Spinal cord (tissue), 10 donors: Measurements from ENCODE around the gene ATG2A. TPM values are rescaled to one million over a fixed set of nuclear protein-coding genes. Genes with fewer than 3 reads are reported as not detected.

Source experiments
- DNase-seq, 6 donors: peaks; one replicate each; pipeline versions ENCODE4 v3.0.0 to v3.0.0-alpha.2; 2013 to 2015; ENCODE audit warnings: low spot score in 6 of 6, low read depth in 4 of 6
- H3K27ac ChIP-seq: one replicate; pipeline ENCODE4 v1.5.1; 2013; ENCODE audit warnings: low read depth, low read length, control low read depth
- H3K27me3 ChIP-seq: one replicate; pipeline ENCODE4 v1.6.1; 2013; ENCODE audit warnings: low read length; ENCODE audit not compliant: control insufficient read depth, insufficient read depth
- H3K36me3 ChIP-seq: one replicate; pipeline ENCODE4 v1.6.1; 2013; ENCODE audit warnings: low read length; ENCODE audit not compliant: control insufficient read depth, insufficient read depth
- H3K4me1 ChIP-seq: one replicate; pipeline ENCODE4 v1.6.1; 2013; ENCODE audit warnings: low read length; ENCODE audit not compliant: control insufficient read depth, insufficient read depth
- H3K4me3 ChIP-seq: one replicate; pipeline ENCODE4 v1.5.1; 2013; ENCODE audit warnings: low read depth, low read length, control low read depth
- H3K9me3 ChIP-seq: one replicate; pipeline ENCODE4 v1.6.1; 2013; ENCODE audit warnings: low read length; ENCODE audit not compliant: control insufficient read depth, insufficient read depth
- WGBS: methylation state at CpG from one replicate; pipeline ENCODE4 v1.1.5; 2013; ENCODE audit warnings: missing lambda C conversion rate; ENCODE audit not compliant: insufficient coverage; 5-methylcytosine and 5-hydroxymethylcytosine counted together
- polyA plus RNA-seq, 2 donors: library from polyadenylated mRNA; unstranded; fragments of 120-200 nt; gene quantifications; one replicate each; pipeline ENCODE4 v1.2.1, GENCODE V29; 2013; ENCODE audit not compliant: insufficient read length in 2 of 2
- total RNA-seq, 2 donors: library from RNA; depleted of rRNA in 1 of 2; stranded (reverse); fragments of 120-200 nt in 1 of 2; fragments of >200 nt in 1 of 2; gene quantifications; one replicate each; pipeline versions ENCODE4 v1.2.3 to v1.2.4, GENCODE V29; 2013 to 2014
- donor health status: healthy.

The ATG2A gene
- total and polyA plus RNA-seq, 4 donors: 8.1 to 26.8 (median 20.3) TPM

DNA sequence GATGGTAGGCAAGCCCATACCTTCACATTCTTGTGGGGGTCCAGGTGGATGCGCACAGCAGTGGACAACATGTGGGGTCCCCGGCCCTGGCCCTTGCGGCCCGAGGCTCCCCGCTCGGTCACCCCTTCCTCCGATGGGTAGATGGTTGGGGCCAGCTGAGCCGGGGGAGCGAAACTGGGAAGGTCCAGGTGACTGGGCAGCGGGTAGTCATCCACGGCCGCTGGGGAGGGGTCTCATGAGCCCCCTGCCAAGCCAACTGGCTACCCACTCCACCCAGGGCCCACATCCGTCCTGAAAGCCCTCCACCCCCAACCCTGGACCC lies 10.7 kb downstream of the ATG2A start:
- WGBS: 96% methylated on average over 11 of the region's 13 CpGs
- Histone ChIP-seq H3K36me3 (peaks cover 94% of the 10 kb centered on the region), H3K4me1 (no peaks in the 10 kb centered on the region), H3K27ac (no peak overlapping the region), H3K27me3 (no peaks in the 10 kb centered on the region), H3K9me3 (no peaks in the 10 kb centered on the region), H3K4me3 (no peak overlapping the region)
- no peak for DNase-seq

- 96% methylated on average over 19 of the region's 25 CpGs for WGBS
- no peaks in the 10 kb centered on the region for H3K27me3 ChIP-seq
- peaks cover 94% of the 10 kb centered on the region for H3K36me3 ChIP-seq
- H3K27ac ChIP-seq: no peak overlapping the region
- DNase-seq: no peak
- H3K9me3 ChIP-seq: no peaks in the 10 kb centered on the region
- H3K4me1 ChIP-seq: no peaks in the 10 kb centered on the region
- H3K4me3 ChIP-seq: no peak overlapping the region
Observed at GRCh38 chr11:64905516-64906313, 11.3 kb downstream of the ATG2A start.

DNA sequence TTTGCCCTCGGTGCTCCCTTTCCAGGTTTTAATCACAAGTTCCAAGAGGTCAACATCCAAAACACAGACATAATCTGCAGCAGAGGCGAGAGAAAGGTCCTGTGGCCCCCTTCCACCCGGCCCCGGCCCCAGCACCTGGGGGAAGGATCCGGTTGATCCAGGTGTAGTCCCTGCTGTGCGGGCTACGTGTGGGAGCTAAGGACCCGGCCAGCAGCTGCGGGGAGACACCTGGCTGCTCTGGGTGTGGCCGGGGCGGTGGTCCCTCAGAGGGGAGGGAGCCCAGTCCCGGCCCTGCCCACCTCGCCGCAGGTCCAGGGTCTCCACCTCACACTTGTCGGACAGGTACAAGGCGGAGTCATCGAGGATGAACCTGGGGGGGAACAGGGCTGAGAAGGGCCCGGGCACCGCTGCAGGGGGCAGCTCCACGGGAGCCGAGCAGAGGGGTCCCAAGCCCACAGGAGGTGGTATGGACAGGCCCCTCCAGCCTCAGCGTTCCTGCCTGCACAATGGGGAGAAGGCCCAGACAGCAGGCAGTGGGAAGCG lies 13.6 kb downstream of the ATG2A start:
- Histone ChIP-seq H3K27me3 (no peaks in the 10 kb centered on the region), H3K4me3 (no peak overlapping the region), H3K9me3 (no peaks in the 10 kb centered on the region), H3K27ac (no peak overlapping the region), H3K36me3 (peaks cover 94% of the 10 kb centered on the region), H3K4me1 (no peaks in the 10 kb centered on the region)
- WGBS: 94% methylated on average over 23 of the region's 23 CpGs
- no peak for DNase-seq

DNA sequence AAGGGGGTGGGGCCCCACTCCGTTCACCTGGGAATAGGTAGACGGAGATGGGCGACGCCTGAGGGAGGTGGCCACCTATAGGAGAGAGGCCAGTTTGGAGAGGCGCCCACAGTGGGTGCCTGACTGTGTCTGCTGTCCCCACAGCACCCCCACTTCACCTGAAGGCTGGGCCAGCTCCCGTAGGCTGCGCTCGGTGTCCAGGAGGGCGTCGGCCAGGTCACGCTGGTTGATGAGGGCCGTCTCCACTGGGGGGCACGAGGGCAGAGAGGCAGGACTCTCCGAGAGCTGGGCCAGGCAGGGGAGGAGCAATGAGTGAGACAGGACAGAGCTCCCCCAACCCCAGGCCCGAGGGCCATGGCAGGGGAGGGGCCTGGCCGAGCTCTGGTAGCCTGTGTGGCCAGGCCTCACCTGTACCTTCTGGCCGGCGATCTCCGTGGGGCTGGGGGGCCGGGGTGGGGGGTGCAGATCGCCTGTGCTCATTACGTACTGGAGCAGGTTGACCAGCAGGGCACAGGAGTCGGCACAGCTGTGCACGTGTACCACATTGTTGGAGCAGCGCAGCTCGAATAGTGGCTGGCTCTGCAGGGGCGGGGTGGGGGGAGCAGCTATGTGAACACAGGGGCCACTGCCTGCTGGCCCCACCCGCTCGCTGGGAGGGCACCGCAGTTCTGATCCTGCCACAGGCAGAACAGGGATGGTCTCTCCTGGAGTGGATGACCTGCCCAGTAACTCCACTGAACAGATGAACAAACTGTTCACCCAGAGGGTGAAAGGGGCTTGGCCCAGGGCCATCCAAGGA lies 14.7 kb downstream of the ATG2A start:
- H3K4me1 ChIP-seq: no peaks in the 10 kb centered on the region
- H3K27me3 ChIP-seq: no peaks in the 10 kb centered on the region
- 88% methylated on average over 24 of the region's 30 CpGs for WGBS
- H3K36me3 ChIP-seq: peaks cover 96% of the 10 kb centered on the region
- no peak for DNase-seq
- H3K4me3 ChIP-seq: no peak overlapping the region
- H3K9me3 ChIP-seq: no peaks in the 10 kb centered on the region
- H3K27ac ChIP-seq: no peak overlapping the region

DNA sequence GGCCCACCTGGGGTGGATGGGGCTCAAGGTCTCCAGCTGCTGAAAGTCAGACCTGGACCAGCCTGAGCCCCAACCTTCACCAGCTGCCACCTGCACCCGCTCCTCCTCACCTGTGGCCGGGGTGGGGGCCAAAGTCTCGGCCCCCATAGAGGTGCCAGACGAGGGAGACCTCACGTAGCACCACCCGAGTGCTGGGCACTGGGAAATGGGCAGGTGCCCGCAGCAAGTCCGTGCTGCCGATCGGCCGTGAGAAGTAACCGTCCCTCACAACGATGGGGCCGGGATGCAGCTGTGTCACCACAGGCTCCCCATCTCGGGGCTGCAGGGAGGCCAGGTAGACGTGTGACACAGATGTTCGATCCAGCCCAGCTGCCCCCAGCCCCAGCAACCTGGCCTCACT lies 16.2 kb downstream of the ATG2A start:
- H3K4me3 ChIP-seq: no peak overlapping the region
- DNase-seq: no peak
- WGBS: 96% methylated on average over 17 of the region's 17 CpGs
- H3K9me3 ChIP-seq: no peaks in the 10 kb centered on the region
- H3K4me1 ChIP-seq: no peaks in the 10 kb centered on the region
- no peaks in the 10 kb centered on the region for H3K27me3 ChIP-seq
- peaks cover 96% of the 10 kb centered on the region for H3K36me3 ChIP-seq
- no peak overlapping the region for H3K27ac ChIP-seq

GRCh38 chr11:64900263-64900678 lies 16.7 kb downstream of the ATG2A start:
- Histone ChIP-seq H3K36me3 (peaks cover 96% of the 10 kb centered on the region), H3K27ac (no peak overlapping the region), H3K9me3 (no peaks in the 10 kb centered on the region), H3K4me3 (no peak overlapping the region), H3K27me3 (no peaks in the 10 kb centered on the region), H3K4me1 (no peaks in the 10 kb centered on the region)
- 91% methylated on average over 14 of the region's 14 CpGs for WGBS
- DNase-seq: no peak

DNA sequence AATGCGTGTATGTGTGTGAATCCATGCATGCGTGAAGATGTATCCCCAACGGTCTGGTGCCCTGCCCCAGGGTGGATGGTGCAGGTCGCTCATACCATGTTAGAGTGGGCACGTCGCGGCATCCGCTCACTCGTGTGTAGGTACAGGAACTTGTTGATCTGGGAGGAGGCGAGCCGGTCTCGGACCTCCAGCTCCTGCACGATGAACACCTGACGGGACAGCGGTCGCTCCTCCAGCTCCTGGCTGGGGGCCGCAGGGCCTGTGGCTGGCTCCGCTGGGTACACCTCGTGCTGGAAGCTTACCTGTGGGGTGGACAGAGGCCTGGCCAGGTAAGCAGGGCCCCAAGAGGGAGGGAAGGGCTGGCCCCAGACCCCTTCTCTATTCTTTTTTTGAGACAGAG lies 18.5 kb downstream of the ATG2A start:
- Histone ChIP-seq H3K9me3 (no peaks in the 10 kb centered on the region), H3K4me3 (no peak overlapping the region), H3K4me1 (no peaks in the 10 kb centered on the region), H3K27me3 (no peaks in the 10 kb centered on the region), H3K36me3 (peaks cover 100% of the 10 kb centered on the region), H3K27ac (no peak overlapping the region)
- DNase-seq: no peak
- 96% methylated on average over 19 of the region's 19 CpGs for WGBS

DNA sequence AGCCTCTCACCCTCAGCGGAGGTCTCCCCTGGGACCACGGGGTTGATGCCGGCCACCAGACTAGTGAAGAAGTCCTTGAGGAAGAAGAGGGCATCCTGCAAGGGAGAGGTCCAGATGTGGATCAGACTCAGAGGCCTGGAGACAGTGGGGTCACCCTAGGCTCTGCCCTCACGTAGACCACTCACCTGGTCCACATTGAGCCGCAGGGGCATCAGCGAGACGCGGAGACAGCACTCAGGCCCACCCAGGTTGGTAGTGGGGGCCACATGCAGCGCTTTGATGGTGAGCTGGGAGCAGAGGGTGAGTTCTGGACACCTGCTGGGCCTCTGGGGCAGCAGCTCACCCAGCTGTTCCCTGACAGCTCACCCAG lies 18.9 kb downstream of the ATG2A start:
- Histone ChIP-seq H3K27ac (no peak overlapping the region), H3K4me1 (no peaks in the 10 kb centered on the region), H3K9me3 (no peaks in the 10 kb centered on the region), H3K4me3 (no peak overlapping the region), H3K36me3 (peaks cover 98% of the 10 kb centered on the region), H3K27me3 (no peaks in the 10 kb centered on the region)
- 97% methylated on average over 7 of the region's 9 CpGs for WGBS
- DNase-seq: no peak

- H3K4me3 ChIP-seq: no peak overlapping the region
- DNase-seq: no peak
- H3K27me3 ChIP-seq: no peaks in the 10 kb centered on the region
- WGBS: 97% methylated on average over 12 of the region's 19 CpGs
- H3K9me3 ChIP-seq: no peaks in the 10 kb centered on the region
- H3K4me1 ChIP-seq: no peaks in the 10 kb centered on the region
- H3K27ac ChIP-seq: no peak overlapping the region
- peaks cover 93% of the 10 kb centered on the region for H3K36me3 ChIP-seq
Observed at GRCh38 chr11:64897381-64898075, 19.5 kb downstream of the ATG2A start.
